ENCODE data around the gene OTULINL. TPM values are rescaled to one million over a fixed set of nuclear protein-coding genes. Genes with fewer than 3 reads are reported as not detected.

Gene OTULINL
- total and polyA plus RNA-seq, 2 of the 8 experiments (the other 6 are each of a cell fraction or from before 2014, with no cell fraction given): 3.1 to 8.3 TPM

GRCh38 chr5:14594378-14595074, 12.9 kb downstream of the OTULINL start:
- POLR2A ChIA-PET (ENCODE audit: partially characterized antibody): no interaction called here
- FAIRE-seq (no peak), DNase-seq (ENCODE audit: low read depth in 1 of 2, low spot score in 2 of 2) (no peak)
- Histone ChIP-seq H2AFZ (ENCODE audit: low read length) (no peak overlapping the region), H4K91ac (replicated peaks; ENCODE audit: insufficient read length, low read length) (no peak overlapping the region), H3K23ac (ENCODE audit: insufficient read length) (no peak overlapping the region), H4K5ac (ENCODE audit: insufficient read length, low read depth, low read length) (no peak overlapping the region), H2AK5ac (ENCODE audit: low read depth, low read length) (no peak overlapping the region), H3K36me3 (ENCODE audit: control insufficient read depth in 2 of 4, insufficient read depth in 4 of 4, low read length in 3 of 4) (no peaks in the 10 kb centered on the region), H3K4ac (replicated peaks; ENCODE audit: insufficient read length, low read depth, low read length) (no peak overlapping the region), H4K20me1 (replicated peaks in 1 of 2; ENCODE audit: control insufficient read depth in 1 of 2, insufficient read depth in 2 of 2, low read length in 2 of 2) (no peaks in the 10 kb centered on the region), H2BK15ac (ENCODE audit: low read length) (no peak overlapping the region), H3K9ac (replicated peaks in 1 of 4; ENCODE audit: extremely low read depth in 1 of 4, low read depth in 3 of 4, low read length in 3 of 4) (no peak overlapping the region), H3K4me3 (ENCODE audit: extremely low read depth in 1 of 4, insufficient read depth in 2 of 4, low read depth in 3 of 4, low read length in 4 of 4) (no peak overlapping the region), H3K18ac (ENCODE audit: extremely low read depth, low read length) (no peak overlapping the region), H4K8ac (ENCODE audit: extremely low read depth, insufficient read depth, low read length) (peak overlapping the region; percentile 69; the same call in 1 of the 2 replicates), H2BK5ac (ENCODE audit: low read depth, low read length) (no peak overlapping the region), H3K27me3 (replicated peaks in 1 of 4; ENCODE audit: control insufficient read depth in 3 of 4, extremely low read depth in 1 of 4, insufficient read depth in 3 of 4, low read length in 3 of 4) (no peaks in the 10 kb centered on the region), H3K79me2 (ENCODE audit: control insufficient read depth in 1 of 2, insufficient read depth in 2 of 2, low read length in 2 of 2) (no peaks in the 10 kb centered on the region), H3K4me1 (replicated peaks in 1 of 4; ENCODE audit: control insufficient read depth in 3 of 4, insufficient read depth in 4 of 4, low read length in 3 of 4) (no peaks in the 10 kb centered on the region; a peak in 1 of 7 replicates), H3K27ac (ENCODE audit: low read depth, low read length) (no peak overlapping the region), H2BK20ac (ENCODE audit: low read length) (no peak overlapping the region), H3K9me3 (ENCODE audit: insufficient read depth in 2 of 2, low read depth in 1 of 2, low read length in 1 of 2) (no peaks in the 10 kb centered on the region), H3K56ac (replicated peaks; ENCODE audit: insufficient read length, low read depth, low read length) (no peak overlapping the region), H3K23me2 (ENCODE audit: low read depth, low read length) (no peaks in the 10 kb centered on the region), H3K79me1 (ENCODE audit: low read depth, low read length) (no peaks in the 10 kb centered on the region), H3K4me2 (ENCODE audit: insufficient read depth in 1 of 2, low read depth in 2 of 2, low read length in 2 of 2) (no peak overlapping the region), H3K14ac (ENCODE audit: insufficient read length) (no peak overlapping the region), H2BK12ac (ENCODE audit: low read depth, low read length) (no peak overlapping the region), H2BK120ac (replicated peaks; ENCODE audit: low read depth, low read length) (no peak overlapping the region)
- WGBS, 2 experiments (ENCODE audit: extremely low coverage in 1 of 2, insufficient coverage in 1 of 2, insufficient read length in 1 of 2, insufficient replicate concordance in 2 of 2, low coverage in 1 of 2, low lambda C conversion rate in 2 of 2, missing lambda C conversion rate in 1 of 2): 87% methylated on average over 4 of the region's 4 CpGs; no CpG with 5 or more reads in 1 of the 2 experiments
- no peak for TF ChIP-seq MAX (IDR thresholded peaks at IDR 0.05)
- CTCF ChIA-PET (ENCODE audit: partially characterized antibody): interaction anchor here (1.2 kb wide), 1 partner anchor 48 kb away, joined by 3 read pairs; no protein-coding TSS in a partner anchor

All from H1 (cell line).